Ascending aorta (tissue), 2 donors: ENCODE measurements around the gene RALGPS2. TPM values are rescaled to one million over a fixed set of nuclear protein-coding genes. Genes with fewer than 3 reads are reported as not detected.

Experiments used
- DNase-seq, 2 donors: peaks; one replicate each; pipeline ENCODE4 v3.0.0-alpha.2; 2019; ENCODE audit warnings: low spot score in 2 of 2
- H3K27ac ChIP-seq, 2 donors: fragments of 200-600 bp; sonication (generic); one replicate each; pipeline ENCODE4 v1.5.1; 2016 to 2017; ENCODE audit warnings: mild to moderate bottlenecking in 1 of 2
- H3K27me3 ChIP-seq: fragments of 200-600 bp; sonication (generic); one replicate; pipeline ENCODE4 v1.5.1; 2017
- H3K36me3 ChIP-seq, 2 donors: fragments of 200-600 bp; sonication (generic); one replicate each; pipeline ENCODE4 v1.5.1; 2016
- H3K4me1 ChIP-seq, 2 donors: fragments of 200-600 bp; sonication (generic); one replicate each; pipeline ENCODE4 v1.5.1; 2016 to 2017; ENCODE audit warnings: mild to moderate bottlenecking in 1 of 2
- H3K4me3 ChIP-seq, 2 donors: fragments of 200-600 bp; sonication (generic); one replicate each; pipeline ENCODE4 v1.5.1; 2016 to 2017; ENCODE audit warnings: mild to moderate bottlenecking in 1 of 2
- H3K9me3 ChIP-seq, 2 donors: fragments of 200-600 bp; sonication (generic); one replicate each; pipeline ENCODE4 v1.5.1; 2016
- intact Hi-C: fragments of 100-400 bp; cut with DNase I; formaldehyde crosslinking; loops from one replicate; pipeline ENCODE4 v1.15.1; 2023
- total RNA-seq: library from RNA; depleted of rRNA; stranded (reverse); fragments of >200 nt; gene quantifications from one replicate; pipeline ENCODE4 v1.1.0, GENCODE V29; 2016
- TF ChIP-seq, protein P1 (sequence below), 3 experiments: fragments of 200-600 bp in 2 of 3; fragments of 450-650 bp in 1 of 3; sonication (generic) in 2 of 3; IDR thresholded peaks; one replicate each; pipeline ENCODE4 v1.5.1; 2016 to 2019; ENCODE audit warnings: antibody characterized with exemption in 3 of 3, mild to moderate bottlenecking in 1 of 3, moderate library complexity in 1 of 3

The RALGPS2 gene
- total RNA-seq, 1 donor from 2014 or later: 2.2 TPM

DNA sequence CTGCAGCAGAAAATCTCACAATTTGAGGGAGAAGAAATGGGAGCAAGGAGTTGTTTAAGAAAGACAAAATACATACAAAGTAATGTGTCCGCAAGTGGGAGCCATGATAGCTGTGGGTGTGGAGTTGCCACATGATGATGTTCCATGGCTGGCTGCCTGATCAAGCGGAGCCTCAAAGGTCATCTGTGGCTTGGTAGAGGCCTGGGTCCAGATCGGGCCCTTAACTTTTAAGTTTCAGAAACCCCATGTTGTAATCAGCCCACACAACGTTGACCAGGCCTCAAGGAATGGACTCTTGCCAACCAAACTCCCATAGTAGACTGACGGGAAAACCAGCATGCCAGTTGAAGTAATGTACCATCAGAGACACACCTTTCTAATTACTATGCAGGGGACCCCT is 210.6 kb downstream of the RALGPS2 start:
- Histone ChIP-seq H3K27me3 (no peaks in the 10 kb centered on the region), H3K4me3 (no peak overlapping the region), H3K4me1 (peaks cover 36 to 57% of the 10 kb centered on the region in 2 donors), H3K36me3 (no peaks in the 10 kb centered on the region), H3K27ac (no peak overlapping the region), H3K9me3 (no peaks in the 10 kb centered on the region)
- intact Hi-C loops: loop anchor here (5.0 kb wide), 1 partner anchor 593 kb away; no protein-coding TSS in a partner anchor
- DNase-seq: no peak
- TF ChIP-seq, protein P1, sequence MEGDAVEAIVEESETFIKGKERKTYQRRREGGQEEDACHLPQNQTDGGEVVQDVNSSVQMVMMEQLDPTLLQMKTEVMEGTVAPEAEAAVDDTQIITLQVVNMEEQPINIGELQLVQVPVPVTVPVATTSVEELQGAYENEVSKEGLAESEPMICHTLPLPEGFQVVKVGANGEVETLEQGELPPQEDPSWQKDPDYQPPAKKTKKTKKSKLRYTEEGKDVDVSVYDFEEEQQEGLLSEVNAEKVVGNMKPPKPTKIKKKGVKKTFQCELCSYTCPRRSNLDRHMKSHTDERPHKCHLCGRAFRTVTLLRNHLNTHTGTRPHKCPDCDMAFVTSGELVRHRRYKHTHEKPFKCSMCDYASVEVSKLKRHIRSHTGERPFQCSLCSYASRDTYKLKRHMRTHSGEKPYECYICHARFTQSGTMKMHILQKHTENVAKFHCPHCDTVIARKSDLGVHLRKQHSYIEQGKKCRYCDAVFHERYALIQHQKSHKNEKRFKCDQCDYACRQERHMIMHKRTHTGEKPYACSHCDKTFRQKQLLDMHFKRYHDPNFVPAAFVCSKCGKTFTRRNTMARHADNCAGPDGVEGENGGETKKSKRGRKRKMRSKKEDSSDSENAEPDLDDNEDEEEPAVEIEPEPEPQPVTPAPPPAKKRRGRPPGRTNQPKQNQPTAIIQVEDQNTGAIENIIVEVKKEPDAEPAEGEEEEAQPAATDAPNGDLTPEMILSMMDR (IDR thresholded peaks at IDR 0.05): no peak

DNA sequence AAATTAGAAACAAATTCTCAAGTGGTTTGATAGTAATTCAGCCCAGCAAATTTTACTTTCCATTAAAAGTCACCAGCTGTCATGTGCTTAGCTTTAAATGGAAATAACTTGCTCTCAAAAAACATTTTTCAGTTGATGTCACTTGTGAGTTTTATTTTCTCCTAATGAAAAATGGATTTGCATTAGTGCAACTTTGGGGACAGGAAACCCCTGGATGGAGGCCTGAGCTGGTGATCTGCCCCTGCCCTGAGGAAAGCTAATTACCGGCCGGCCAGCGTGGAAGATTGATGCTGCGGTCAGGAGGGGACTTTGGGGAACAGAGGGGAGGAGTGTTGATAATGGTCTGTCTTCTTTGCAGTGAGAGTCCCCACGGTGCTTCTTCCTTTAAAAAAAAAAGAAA is 212.7 kb downstream of the RALGPS2 start:
- H3K27ac ChIP-seq: peak overlapping the region; percentile 89 to 93
- H3K27me3 ChIP-seq: no peaks in the 10 kb centered on the region
- H3K36me3 ChIP-seq: no peaks in the 10 kb centered on the region
- intact Hi-C loops: loop anchor here (2.0 to 5.0 kb wide), 3 partner anchors 25 to 595 kb away; no protein-coding TSS in a partner anchor
- TF ChIP-seq, protein P1 (IDR thresholded peaks at IDR 0.05): no peak
- peaks cover 37 to 61% of the 10 kb centered on the region in 2 donors for H3K4me1 ChIP-seq
- no peaks in the 10 kb centered on the region for H3K9me3 ChIP-seq
- H3K4me3 ChIP-seq: no peak overlapping the region
- no peak for DNase-seq

GRCh38 chr1:178938101-178938958 is 213.3 kb downstream of the RALGPS2 start:
- H3K9me3 ChIP-seq: no peaks in the 10 kb centered on the region
- H3K4me1 ChIP-seq: peaks cover 31 to 54% of the 10 kb centered on the region in 2 donors
- H3K27me3 ChIP-seq: no peaks in the 10 kb centered on the region
- H3K27ac ChIP-seq: peak overlapping the region; percentile 89 to 93
- DNase-seq: no peak
- intact Hi-C loops: loop anchor here (2.0 to 5.0 kb wide), 3 partner anchors 24 to 596 kb away; no protein-coding TSS in a partner anchor
- H3K36me3 ChIP-seq: no peaks in the 10 kb centered on the region
- peak overlapping the region; percentile 40 to 50 for H3K4me3 ChIP-seq
- TF ChIP-seq, protein P1 (IDR thresholded peaks at IDR 0.05): no peak

GRCh38 chr1:178938959-178939317 is 213.9 kb downstream of the RALGPS2 start:
- H3K4me1 ChIP-seq: peaks cover 25 to 48% of the 10 kb centered on the region in 2 donors
- intact Hi-C loops: loop anchor here (2.0 to 5.0 kb wide), 3 partner anchors 24 to 597 kb away; no protein-coding TSS in a partner anchor
- no peaks in the 10 kb centered on the region for H3K36me3 ChIP-seq
- peak overlapping the region; percentile 40 to 50 for H3K4me3 ChIP-seq
- peak; percentile 33 to 93 for DNase-seq
- no peaks in the 10 kb centered on the region for H3K9me3 ChIP-seq
- TF ChIP-seq, protein P1 (IDR thresholded peaks at IDR 0.05): no peak
- peak overlapping the region; percentile 89 to 93 for H3K27ac ChIP-seq
- no peaks in the 10 kb centered on the region for H3K27me3 ChIP-seq

DNA sequence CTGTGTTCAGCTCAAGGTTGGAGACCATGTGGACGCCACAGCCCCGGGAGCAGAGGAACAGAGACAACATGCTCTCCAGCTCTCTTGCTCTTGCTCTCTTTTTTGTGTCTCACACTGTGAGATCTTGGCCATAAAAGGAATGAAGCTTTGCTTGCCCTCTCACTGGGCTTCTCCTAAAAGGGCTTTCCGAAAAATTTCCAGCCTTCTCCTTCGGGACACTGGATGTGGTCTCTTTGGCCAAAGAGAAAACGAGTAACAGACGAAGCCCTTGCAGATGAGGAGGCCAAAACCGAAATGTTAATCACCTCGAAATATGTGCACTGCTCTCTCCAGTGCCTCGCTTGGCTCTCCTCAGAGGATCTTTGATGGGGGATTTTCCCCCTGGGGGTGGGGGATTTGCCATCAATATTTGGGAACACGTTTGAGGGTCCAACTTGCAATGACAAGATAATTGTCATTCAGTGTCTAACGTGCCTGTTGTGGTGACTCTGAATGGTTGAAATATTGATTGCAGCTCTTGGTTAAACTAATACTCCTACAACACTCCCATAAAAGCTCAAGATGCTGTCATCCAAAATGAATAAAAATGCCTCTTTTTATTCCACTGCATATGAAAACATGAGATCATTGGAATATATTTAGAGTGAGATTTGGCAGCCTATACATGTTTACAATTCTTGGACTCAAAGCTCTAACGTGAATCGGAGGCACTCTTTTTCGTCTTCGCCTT is 214.5 kb downstream of the RALGPS2 start:
- no peaks in the 10 kb centered on the region for H3K9me3 ChIP-seq
- intact Hi-C loops: loop anchor here (2.0 to 5.0 kb wide), 3 partner anchors 23 to 597 kb away; no protein-coding TSS in a partner anchor
- peaks cover 19 to 46% of the 10 kb centered on the region in 2 donors for H3K4me1 ChIP-seq
- DNase-seq: no peak
- TF ChIP-seq, protein P1 (IDR thresholded peaks at IDR 0.05): no peak
- peak overlapping the region; percentile 40 to 50 for H3K4me3 ChIP-seq
- no peaks in the 10 kb centered on the region for H3K36me3 ChIP-seq
- no peaks in the 10 kb centered on the region for H3K27me3 ChIP-seq
- peak overlapping the region; percentile 89 to 93 for H3K27ac ChIP-seq
